Erythroblast (primary cell): ENCODE results near the gene KLHDC8A.

ENCODE experiments used
- DNase-seq, 2 experiments: peaks; one replicate each; lab custom pipeline; 2025; lab: John Stamatoyannopoulos, UW
- GATA1 ChIP-seq: IDR thresholded peaks from 2 replicates; pipeline ENCODE4 v1.6.1; 2011; ENCODE audit warnings: low read depth, mild to moderate bottlenecking, control low read depth, low read length, moderate library complexity
- POLR2A ChIP-seq: IDR thresholded peaks from 2 replicates; pipeline ENCODE4 v1.6.1; 2011; ENCODE audit warnings: mild to moderate bottlenecking, low read length

KLHDC8A gene

DNA sequence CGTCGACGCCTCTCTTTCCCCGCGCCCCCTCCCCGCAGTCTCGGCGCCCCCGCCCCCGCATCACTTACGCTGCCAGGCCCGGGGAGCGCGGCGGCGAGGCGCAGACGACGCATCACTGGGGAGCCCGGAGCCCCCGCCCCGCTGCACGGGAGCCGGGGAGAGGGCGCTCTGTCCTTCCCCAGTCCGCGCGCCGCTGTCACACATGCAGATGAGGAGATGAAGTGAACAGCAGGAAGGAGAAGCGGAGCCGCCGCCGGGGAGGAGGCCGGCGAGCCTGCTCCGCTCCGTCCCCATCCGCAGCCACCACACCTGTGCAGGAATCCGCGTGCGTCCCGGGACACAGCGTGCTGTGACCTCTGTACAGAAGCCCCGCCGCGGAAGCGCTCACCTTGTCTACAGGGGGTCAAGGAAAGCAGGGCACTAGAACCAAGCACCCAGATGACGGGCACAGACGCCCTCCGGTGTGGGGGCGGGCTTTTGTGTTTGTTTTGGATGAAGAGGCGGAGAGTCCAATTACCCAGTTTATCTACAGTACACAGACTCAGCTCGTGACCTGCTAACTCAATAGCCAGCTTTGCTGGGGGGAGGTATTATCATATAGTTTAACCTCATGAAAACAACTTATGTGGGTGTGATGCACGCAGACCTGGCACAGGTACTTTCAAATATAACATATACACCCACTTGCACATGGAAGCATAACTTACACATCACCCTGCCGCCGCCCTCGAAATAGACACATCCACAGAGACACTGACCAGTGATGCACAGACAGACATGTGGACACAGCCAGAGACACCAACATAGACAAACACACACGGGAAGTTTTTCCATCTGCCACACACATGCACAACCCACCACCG is 12.4 kb downstream of the KLHDC8A start:
- peak; percentile 87 to 91 for DNase-seq

DNA sequence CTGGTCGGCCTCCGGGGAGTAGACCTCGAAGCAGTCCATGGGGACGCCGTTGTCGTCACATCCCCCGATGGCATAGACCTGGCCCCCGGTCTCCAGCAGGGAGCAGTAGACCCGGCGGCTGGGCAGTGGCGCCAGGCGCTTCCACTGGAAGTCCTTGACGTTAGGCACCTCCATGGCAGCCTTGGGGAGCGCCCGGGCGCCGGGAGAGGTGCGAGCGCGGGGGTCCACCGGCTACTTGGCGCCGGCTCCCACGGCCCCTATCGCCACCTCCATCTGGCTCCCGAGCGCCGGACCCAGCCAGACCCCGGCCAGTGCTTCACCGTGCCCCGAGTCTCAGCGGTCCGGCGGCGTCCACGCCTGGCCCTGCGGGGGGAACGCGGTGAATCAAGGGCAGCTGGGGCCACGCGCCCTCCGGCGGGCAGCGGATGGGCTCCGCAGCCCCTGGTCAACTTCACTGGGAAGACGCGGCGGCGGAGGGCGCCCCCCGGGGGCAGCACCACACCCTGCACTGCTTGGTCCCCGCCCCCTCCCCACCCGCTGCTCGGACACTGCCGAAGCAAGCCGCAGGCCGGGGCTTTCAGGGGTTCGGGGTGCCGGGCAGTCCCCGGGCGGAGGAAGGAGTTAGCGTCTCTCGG is 13.2 kb downstream of the KLHDC8A start:
- peak; percentile 71 to 72 for DNase-seq

More for the DNA sequence above, 12.4 kb downstream of the KLHDC8A start:
- TF ChIP-seq GATA1: peak; percentile 35
- TF ChIP-seq POLR2A: peak; percentile 95

DNA sequence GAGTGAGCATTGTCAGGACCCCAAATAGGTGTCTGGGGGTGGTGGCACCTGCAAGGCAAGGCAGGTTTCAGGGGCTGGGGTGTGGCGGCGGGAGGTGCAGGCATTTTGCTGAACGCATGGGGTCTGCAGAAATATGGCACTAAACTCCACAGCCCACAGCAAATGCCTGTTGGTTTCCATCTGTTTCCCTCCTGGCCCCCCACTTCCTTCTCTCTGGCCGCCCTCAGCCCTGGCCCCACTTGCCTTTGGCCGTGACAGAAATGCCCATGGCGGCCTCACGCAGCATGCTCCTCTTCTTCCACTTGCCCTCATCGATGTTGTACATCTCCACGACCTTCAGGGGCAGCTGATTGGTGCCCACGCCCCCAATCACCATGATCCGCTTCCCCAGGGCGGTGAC is 13.7 kb downstream of the KLHDC8A start:
- TF ChIP-seq GATA1 (no peak), POLR2A (peak; percentile 46)
- no peak for DNase-seq

More for the DNA sequence above, 13.2 kb downstream of the KLHDC8A start:
- no peak for TF ChIP-seq GATA1

DNA sequence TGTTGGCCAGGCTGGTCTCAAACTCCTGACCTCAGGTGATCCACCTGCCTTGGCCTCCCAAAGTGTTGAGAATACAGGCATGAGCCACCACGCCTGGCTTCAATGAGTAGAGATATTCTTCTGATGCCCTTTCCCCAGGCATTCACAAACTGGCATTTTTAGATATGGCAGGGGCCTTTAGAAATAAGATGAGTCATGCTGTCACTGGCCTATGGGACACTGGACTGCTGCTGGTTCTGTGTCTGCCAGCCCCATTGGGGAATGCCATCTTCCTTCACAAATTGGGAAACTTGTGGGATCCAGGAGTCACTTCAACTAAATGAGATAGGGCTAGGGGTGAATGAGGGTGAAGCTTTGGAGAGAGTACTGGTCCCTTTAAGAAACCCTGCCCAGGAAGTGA is 16.0 kb downstream of the KLHDC8A start:
- TF ChIP-seq POLR2A (peak; percentile 28), GATA1 (no peak)
- no peak for DNase-seq

GRCh38 chr1:205339717-205340116 is 17.0 kb downstream of the KLHDC8A start:
- no peak for DNase-seq
- TF ChIP-seq POLR2A: no peak
- TF ChIP-seq GATA1: no peak

DNA sequence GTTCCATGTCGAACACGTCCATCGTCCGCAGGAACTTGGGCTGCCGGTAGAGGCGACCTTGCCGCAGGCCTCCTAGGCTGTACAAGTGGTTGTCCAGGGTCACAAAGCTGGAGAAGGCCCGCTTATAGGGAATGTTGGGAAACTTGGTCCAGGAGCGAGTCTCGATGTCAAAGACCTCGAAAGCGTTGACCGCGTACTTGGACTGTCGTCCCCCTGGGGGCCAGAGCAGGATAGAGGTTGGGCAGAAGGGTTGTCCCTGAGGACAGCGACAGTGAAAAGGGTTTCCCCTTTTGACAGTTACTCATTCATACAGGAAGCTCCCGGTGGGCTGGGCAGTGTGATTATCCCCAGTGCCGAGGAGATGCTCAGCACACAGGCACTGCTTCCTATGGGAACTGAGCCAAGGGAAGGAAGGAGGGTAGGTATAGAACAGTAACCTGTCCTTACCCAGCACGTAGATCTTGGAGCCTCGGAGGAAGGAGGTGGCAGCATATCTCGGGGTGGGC is 17.5 kb downstream of the KLHDC8A start:
- no peak for DNase-seq
- TF ChIP-seq GATA1 (no peak), POLR2A (peak; percentile 55)

GRCh38 chr1:205338011-205338410 is 18.7 kb downstream of the KLHDC8A start:
- TF ChIP-seq POLR2A: peak; percentile 26
- no peak for TF ChIP-seq GATA1
- no peak for DNase-seq

GRCh38 chr1:205337481-205337880 is 19.2 kb downstream of the KLHDC8A start:
- TF ChIP-seq POLR2A (peak; percentile 19), GATA1 (no peak)
- no peak for DNase-seq

GRCh38 chr1:205335692-205336091 is 21.0 kb downstream of the KLHDC8A start:
- no peak for TF ChIP-seq GATA1
- TF ChIP-seq POLR2A: peak; percentile 36
- peak; percentile 80 to 88 for DNase-seq

GRCh38 chr1:205332015-205332791 is 24.5 kb downstream of the KLHDC8A start:
- no peak for DNase-seq
- no peak for TF ChIP-seq GATA1
- TF ChIP-seq POLR2A: peak; percentile 41

- no peak for DNase-seq
- TF ChIP-seq POLR2A: no peak
- TF ChIP-seq GATA1: no peak
Observed at GRCh38 chr1:205330150-205330549, 26.6 kb downstream of the KLHDC8A start.

DNA sequence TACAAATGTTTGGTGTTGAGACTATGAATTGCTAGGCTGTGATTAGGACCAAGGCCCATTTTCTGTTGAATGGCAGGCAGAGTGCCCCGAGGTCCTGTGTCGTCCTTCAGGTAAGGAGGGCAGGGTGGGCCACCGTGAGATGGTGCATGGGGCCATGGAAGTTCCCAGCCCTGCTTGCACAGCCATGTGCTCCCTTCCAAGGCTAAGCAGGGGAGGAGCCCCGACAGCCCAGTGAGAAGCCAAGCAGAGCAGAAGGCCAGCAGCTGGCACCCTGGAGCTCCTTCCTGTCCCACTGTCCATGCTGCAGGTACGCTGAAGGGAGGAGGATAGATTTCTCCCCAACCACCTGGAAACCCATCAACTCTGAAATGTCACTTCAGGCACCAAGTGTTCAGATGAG is 27.0 kb downstream of the KLHDC8A start:
- DNase-seq: no peak
- TF ChIP-seq GATA1 (no peak), POLR2A (no peak)

GRCh38 chr1:205328476-205328875 is 28.2 kb downstream of the KLHDC8A start:
- TF ChIP-seq GATA1 (no peak), POLR2A (no peak)
- no peak for DNase-seq
